Endothelial cell (in vitro differentiated cells): ENCODE measurements around the gene ATP2B1. TPM values are rescaled to one million over a fixed set of nuclear protein-coding genes. Genes with fewer than 3 reads are reported as not detected.

ENCODE experiments used
- DNase-seq: peaks from one replicate; pipeline ENCODE4 v3.0.0; 2021; ENCODE audit warnings: low spot score
- H3K27ac Mint-ChIP-seq: one replicate; pipeline ENCODE4 v1.8.0; 2021; ENCODE audit warnings: mixed read lengths, inconsistent platforms; ENCODE audit not compliant: unreplicated experiment
- H3K27me3 Mint-ChIP-seq: one replicate; pipeline ENCODE4 v1.8.0; 2021; ENCODE audit warnings: mild to moderate bottlenecking, moderate library complexity, mixed read lengths, inconsistent platforms; ENCODE audit not compliant: unreplicated experiment
- H3K36me3 Mint-ChIP-seq: one replicate; pipeline ENCODE4 v1.8.0; 2021; ENCODE audit warnings: mild to moderate bottlenecking, low read depth, mixed read lengths, inconsistent platforms; ENCODE audit not compliant: unreplicated experiment
- H3K4me1 Mint-ChIP-seq: one replicate; pipeline ENCODE4 v1.8.0; 2021; ENCODE audit warnings: mild to moderate bottlenecking, mixed read lengths, inconsistent platforms; ENCODE audit not compliant: unreplicated experiment
- H3K4me3 Mint-ChIP-seq: one replicate; pipeline ENCODE4 v1.8.0; 2021; ENCODE audit warnings: mild to moderate bottlenecking, mixed read lengths, inconsistent platforms; ENCODE audit not compliant: unreplicated experiment
- H3K9me3 Mint-ChIP-seq: one replicate; pipeline ENCODE4 v1.8.0; 2021; ENCODE audit warnings: mixed read lengths, inconsistent platforms; ENCODE audit not compliant: unreplicated experiment
- CTCF ChIP-seq: fragments of 200-600 bp; sonication (generic); IDR thresholded peaks from one replicate; pipeline ENCODE4 v1.5.0; 2021; ENCODE audit warnings: antibody characterized with exemption; ENCODE audit not compliant: unreplicated experiment
- total RNA-seq: library from RNA; stranded (reverse); fragmentation: NEBNext Ultra II Directional; extraction: Animal tissue kit (Norgen Biotek cat#: 25700); gene quantifications from one replicate; pipeline ENCODE4 v1.2.1, GENCODE V29; 2021; ENCODE audit not compliant: unreplicated experiment

The ATP2B1 gene
- total RNA-seq, 1 donor from 2014 or later = 33.0 TPM

- no peaks in the 10 kb centered on the region for H3K4me1 Mint-ChIP-seq
- H3K4me3 Mint-ChIP-seq = no peak overlapping the region
- H3K27ac Mint-ChIP-seq = no peak overlapping the region
- H3K27me3 Mint-ChIP-seq = no peaks in the 10 kb centered on the region
- no peaks in the 10 kb centered on the region for H3K36me3 Mint-ChIP-seq
- DNase-seq = no peak
- H3K9me3 Mint-ChIP-seq = no peaks in the 10 kb centered on the region
- no peak for TF ChIP-seq CTCF
These were observed 43.7 kb upstream of the ATP2B1 start for GRCh38 chr12:89752341-89752740.

- H3K9me3 Mint-ChIP-seq = no peaks in the 10 kb centered on the region
- H3K4me1 Mint-ChIP-seq = no peaks in the 10 kb centered on the region
- no peak overlapping the region for H3K27ac Mint-ChIP-seq
- H3K36me3 Mint-ChIP-seq = no peaks in the 10 kb centered on the region
- H3K4me3 Mint-ChIP-seq = no peak overlapping the region
- no peaks in the 10 kb centered on the region for H3K27me3 Mint-ChIP-seq
- no peak for DNase-seq
- TF ChIP-seq CTCF = no peak
These were observed 42.0 kb upstream of the ATP2B1 start for GRCh38 chr12:89750389-89751351.

DNA sequence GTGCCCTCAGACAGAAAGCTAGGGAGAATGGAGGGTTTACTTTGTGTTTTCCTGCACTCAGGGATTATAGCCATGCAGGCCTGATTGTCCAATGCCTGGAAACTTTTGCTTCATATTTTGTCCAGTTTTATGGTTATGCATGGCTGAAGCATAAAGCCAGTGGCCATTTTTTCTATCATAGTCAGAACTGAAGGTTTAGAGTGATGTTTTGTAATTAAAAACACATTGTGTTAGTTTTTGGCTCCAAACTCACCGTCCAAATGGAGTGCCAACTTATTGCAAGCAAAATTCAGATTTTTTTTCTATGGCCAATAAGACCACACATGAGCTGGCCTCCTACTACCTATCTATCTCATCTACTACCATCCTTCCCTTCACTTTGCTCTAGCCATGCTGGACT lies 40.2 kb upstream of the ATP2B1 start:
- no peak for DNase-seq
- Mint-ChIP-seq H3K9me3 (no peaks in the 10 kb centered on the region), H3K27me3 (no peaks in the 10 kb centered on the region), H3K36me3 (no peaks in the 10 kb centered on the region), H3K4me1 (no peaks in the 10 kb centered on the region), H3K27ac (no peak overlapping the region), H3K4me3 (no peak overlapping the region)
- no peak for TF ChIP-seq CTCF

DNA sequence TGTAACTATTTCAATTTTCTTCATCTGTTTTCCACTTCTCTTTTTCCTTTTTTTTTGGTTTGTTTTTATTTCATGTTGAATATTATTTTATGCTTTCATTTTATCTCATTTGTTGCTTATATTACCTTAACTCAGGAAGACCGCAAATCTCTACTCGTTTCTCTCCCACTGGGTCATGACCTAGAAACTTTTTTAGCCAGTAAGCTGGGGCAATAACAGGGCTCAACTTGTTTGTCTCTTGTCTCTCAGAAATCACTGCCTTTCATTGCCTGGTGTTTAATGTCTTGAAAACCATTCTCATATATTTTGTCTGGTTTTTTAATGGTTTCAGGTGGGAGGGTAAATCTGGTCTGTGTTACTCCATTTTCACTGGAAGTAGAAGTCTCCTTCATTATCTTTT lies 36.6 kb upstream of the ATP2B1 start:
- Mint-ChIP-seq H3K4me3 (no peak overlapping the region), H3K27ac (no peak overlapping the region)
- TF ChIP-seq CTCF = no peak

DNA sequence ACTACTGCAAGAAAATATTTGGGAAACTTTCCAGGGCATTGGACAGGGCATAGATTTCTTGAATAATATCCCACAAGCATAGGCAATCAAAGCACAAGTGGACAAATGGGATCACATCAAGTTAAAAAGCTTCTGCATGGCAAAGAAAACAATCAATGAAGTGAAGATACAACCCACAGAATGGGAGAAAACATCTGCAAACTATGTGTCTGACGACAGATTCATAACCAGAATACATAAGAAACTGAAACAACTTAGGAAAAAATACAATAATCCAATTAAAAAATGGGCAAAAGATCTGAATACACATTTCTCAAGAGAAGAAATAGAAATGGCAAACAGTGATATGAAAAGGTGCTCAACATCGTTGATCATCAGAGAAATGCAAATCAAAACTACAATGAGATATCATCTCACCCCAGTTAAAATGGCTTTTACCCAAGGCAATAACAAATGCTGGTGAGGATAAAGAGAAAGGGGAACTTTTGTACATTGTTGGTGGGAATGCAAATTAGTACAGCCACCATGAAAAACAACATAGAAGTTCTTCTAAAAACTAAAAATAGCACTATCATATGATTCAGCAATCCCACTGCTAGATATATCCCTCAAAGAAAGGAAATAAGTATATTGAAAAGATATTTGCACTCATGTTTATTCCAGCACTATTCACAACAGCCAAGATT lies 33.8 kb upstream of the ATP2B1 start:
- no peaks in the 10 kb centered on the region for H3K9me3 Mint-ChIP-seq

More for the DNA sequence above, 36.6 kb upstream of the ATP2B1 start:
- no peaks in the 10 kb centered on the region for H3K9me3 Mint-ChIP-seq
- no peak for DNase-seq
- H3K4me1 Mint-ChIP-seq = no peaks in the 10 kb centered on the region
- H3K27me3 Mint-ChIP-seq = no peaks in the 10 kb centered on the region
- no peaks in the 10 kb centered on the region for H3K36me3 Mint-ChIP-seq

More for the DNA sequence above, 33.8 kb upstream of the ATP2B1 start:
- H3K27me3 Mint-ChIP-seq = no peaks in the 10 kb centered on the region
- no peaks in the 10 kb centered on the region for H3K4me1 Mint-ChIP-seq
- no peaks in the 10 kb centered on the region for H3K36me3 Mint-ChIP-seq
- no peak for TF ChIP-seq CTCF
- H3K27ac Mint-ChIP-seq = no peak overlapping the region
- DNase-seq = no peak
- no peak overlapping the region for H3K4me3 Mint-ChIP-seq
